ENCODE results near the gene PTPRD.

Gene PTPRD

DNA sequence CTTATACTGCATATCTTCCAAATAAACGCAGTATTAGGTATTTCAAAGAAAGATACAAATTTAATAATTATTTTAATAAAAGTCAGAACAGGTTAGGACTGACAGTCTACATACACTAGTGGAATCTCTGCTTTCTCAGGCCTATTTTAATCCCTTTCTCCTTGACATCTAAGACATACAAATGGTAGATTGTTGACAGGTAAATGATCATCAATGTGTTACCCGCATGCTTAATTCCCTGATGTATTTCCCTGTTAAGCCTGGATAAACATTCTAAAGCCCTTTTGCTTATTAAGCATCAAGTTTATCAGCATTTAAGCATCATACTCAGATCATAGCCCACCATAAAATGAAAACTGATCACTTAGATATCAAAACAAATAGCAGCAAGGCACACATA, 576.7 kb downstream of the PTPRD start:
- TF ChIP-seq CTCF (IDR thresholded peaks at IDR 0.05; ENCODE audit: control extremely low read depth, extremely low read depth, low read depth, missing control alignments), result no peak
- CTCF ChIA-PET, result no interaction called here
- POLR2A ChIA-PET, result no interaction called here
- DNase-seq (ENCODE audit: extremely low spot score), result no peak

- CTCF ChIA-PET, result no interaction called here
Measured at GRCh38 chr9:10032166-10032565, 580.6 kb downstream of the PTPRD start.

GRCh38 chr9:10026443-10026984, 586.3 kb downstream of the PTPRD start:
- POLR2A ChIA-PET, result no interaction called here
- peak; percentile 5 for TF ChIP-seq CTCF (IDR thresholded peaks at IDR 0.05; ENCODE audit: control extremely low read depth, extremely low read depth, low read depth, missing control alignments)
- CTCF ChIA-PET, result interaction anchor here (1.8 to 1.9 kb wide), 2 partner anchors 31 to 33 kb away, joined by 4 to 6 read pairs; no protein-coding TSS in a partner anchor
- DNase-seq (ENCODE audit: extremely low spot score), result no peak

More at GRCh38 chr9:10032166-10032565, 580.6 kb downstream of the PTPRD start:
- no peak for DNase-seq (ENCODE audit: extremely low spot score)
- no peak for TF ChIP-seq CTCF (IDR thresholded peaks at IDR 0.05; ENCODE audit: control extremely low read depth, extremely low read depth, low read depth, missing control alignments)
- POLR2A ChIA-PET, result no interaction called here

- ChIA-PET POLR2A (no interaction called here), CTCF (no interaction called here)
Measured at GRCh38 chr9:10015755-10016154, 597.0 kb downstream of the PTPRD start.

GRCh38 chr9:10014889-10015288, 597.9 kb downstream of the PTPRD start:
- TF ChIP-seq CTCF (IDR thresholded peaks at IDR 0.05; ENCODE audit: control extremely low read depth, extremely low read depth, low read depth, missing control alignments), result no peak
- DNase-seq (ENCODE audit: extremely low spot score), result no peak
- ChIA-PET CTCF (no interaction called here), POLR2A (no interaction called here)

More at GRCh38 chr9:10015755-10016154, 597.0 kb downstream of the PTPRD start:
- no peak for TF ChIP-seq CTCF (IDR thresholded peaks at IDR 0.05; ENCODE audit: control extremely low read depth, extremely low read depth, low read depth, missing control alignments)
- no peak for DNase-seq (ENCODE audit: extremely low spot score)

DNA sequence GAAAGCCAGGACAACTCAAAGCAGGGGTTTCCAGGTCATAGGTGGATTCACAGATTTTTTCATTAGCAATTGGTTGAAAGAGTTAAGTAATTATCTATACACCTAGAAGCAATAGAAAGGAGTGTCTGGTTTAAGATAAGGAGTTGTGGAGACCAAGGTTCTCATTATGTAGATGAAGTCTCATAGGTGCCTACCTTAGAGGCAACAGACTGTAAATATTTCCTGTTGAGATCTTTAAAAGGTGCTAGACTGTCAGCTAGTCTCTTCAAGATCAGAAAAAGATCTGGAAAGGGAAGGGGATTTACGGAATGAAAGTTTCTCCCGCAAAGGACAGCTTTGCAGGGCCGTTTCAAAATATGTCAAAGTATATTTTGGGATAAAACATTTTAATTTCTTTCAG, 603.4 kb downstream of the PTPRD start:
- DNase-seq (ENCODE audit: extremely low spot score), result no peak
- no peak for TF ChIP-seq CTCF (IDR thresholded peaks at IDR 0.05; ENCODE audit: control extremely low read depth, extremely low read depth, low read depth, missing control alignments)
- POLR2A ChIA-PET, result no interaction called here
- CTCF ChIA-PET, result no interaction called here
